ENCODE data around the gene COL4A5.

DNA sequence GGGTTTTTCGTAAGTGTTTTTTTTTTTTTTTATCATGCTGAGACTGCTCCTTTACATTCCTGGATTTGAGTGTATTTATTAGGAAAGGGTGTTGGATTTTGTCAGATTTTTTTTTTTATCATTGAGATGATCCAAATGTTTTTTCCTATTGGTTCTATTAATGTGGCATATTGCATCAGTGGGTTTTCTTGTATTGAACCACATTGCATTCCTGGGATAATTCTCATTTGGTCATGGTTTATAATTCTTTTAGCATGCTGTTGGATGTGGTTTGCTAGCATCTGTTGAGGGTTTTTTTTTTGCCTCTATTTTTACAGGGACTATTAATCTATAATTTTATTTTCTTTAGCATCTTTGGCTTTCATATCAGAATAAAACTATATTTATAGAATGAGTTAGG is 28.8 kb downstream of the COL4A5 start:
- TF ChIP-seq, protein P1, sequence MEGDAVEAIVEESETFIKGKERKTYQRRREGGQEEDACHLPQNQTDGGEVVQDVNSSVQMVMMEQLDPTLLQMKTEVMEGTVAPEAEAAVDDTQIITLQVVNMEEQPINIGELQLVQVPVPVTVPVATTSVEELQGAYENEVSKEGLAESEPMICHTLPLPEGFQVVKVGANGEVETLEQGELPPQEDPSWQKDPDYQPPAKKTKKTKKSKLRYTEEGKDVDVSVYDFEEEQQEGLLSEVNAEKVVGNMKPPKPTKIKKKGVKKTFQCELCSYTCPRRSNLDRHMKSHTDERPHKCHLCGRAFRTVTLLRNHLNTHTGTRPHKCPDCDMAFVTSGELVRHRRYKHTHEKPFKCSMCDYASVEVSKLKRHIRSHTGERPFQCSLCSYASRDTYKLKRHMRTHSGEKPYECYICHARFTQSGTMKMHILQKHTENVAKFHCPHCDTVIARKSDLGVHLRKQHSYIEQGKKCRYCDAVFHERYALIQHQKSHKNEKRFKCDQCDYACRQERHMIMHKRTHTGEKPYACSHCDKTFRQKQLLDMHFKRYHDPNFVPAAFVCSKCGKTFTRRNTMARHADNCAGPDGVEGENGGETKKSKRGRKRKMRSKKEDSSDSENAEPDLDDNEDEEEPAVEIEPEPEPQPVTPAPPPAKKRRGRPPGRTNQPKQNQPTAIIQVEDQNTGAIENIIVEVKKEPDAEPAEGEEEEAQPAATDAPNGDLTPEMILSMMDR (IDR thresholded peaks at IDR 0.05): no peak
- no peak for TF ChIP-seq POLR2A (IDR thresholded peaks at IDR 0.05)
